HepG2 (cell line): ENCODE data around the gene TPST2. TPM values are rescaled to one million over a fixed set of nuclear protein-coding genes. Genes with fewer than 3 reads are reported as not detected.
A peak's percentile ranks its signal among the peaks of the same experiment; 100 is the strongest.

ENCODE experiments used
- ARID5B ChIP-seq: IDR thresholded peaks from 2 replicates; pipeline ENCODE4 v1.4.0; 2020; ENCODE audit warnings: mild to moderate bottlenecking, missing genetic modification reagents
- BRCA1 ChIP-seq: sonication (generic); formaldehyde crosslinking; IDR thresholded peaks from 2 replicates; pipeline ENCODE4 v1.4.0; 2020; ENCODE audit warnings: missing genetic modification reagents
- CREB3 ChIP-seq: sonication (generic); formaldehyde crosslinking; IDR thresholded peaks from 2 replicates; pipeline ENCODE4 v1.5.0; 2020; ENCODE audit warnings: missing genetic modification reagents
- FOXO4 ChIP-seq: sonication (generic); formaldehyde crosslinking; conservative IDR thresholded peaks from 2 replicates; pipeline ENCODE4 v1.8.1; 2023; ENCODE audit warnings: missing genetic modification reagents
- GABPB1 ChIP-seq: IDR thresholded peaks from 2 replicates; pipeline ENCODE4 v1.6.1; 2016; ENCODE audit warnings: mild to moderate bottlenecking, missing genetic modification reagents, moderate library complexity, missing compliant biosample characterization
- KLF15 ChIP-seq: sonication (generic); formaldehyde crosslinking; IDR thresholded peaks from 2 replicates; pipeline ENCODE4 v1.8.1; 2023; ENCODE audit warnings: borderline replicate concordance, mild to moderate bottlenecking, inconsistent platforms, missing genetic modification reagents, mixed read lengths
- LBX2 ChIP-seq: sonication (generic); formaldehyde crosslinking; IDR thresholded peaks from 2 replicates; pipeline ENCODE4 v1.5.0; 2020; ENCODE audit warnings: missing genetic modification reagents, mild to moderate bottlenecking, borderline replicate concordance
- MIXL1 ChIP-seq: IDR thresholded peaks from 2 replicates; pipeline ENCODE4 v1.6.1; 2016
- MNT ChIP-seq: fragments of 450-650 bp; IDR thresholded peaks from 2 replicates; pipeline ENCODE4 v1.6.1; 2016
- MYC ChIP-seq: sonication (generic); formaldehyde crosslinking; IDR thresholded peaks from 2 replicates; pipeline ENCODE4 v1.9.0; 2021; ENCODE audit warnings: missing genetic modification reagents, borderline replicate concordance
- NCOA2 ChIP-seq: sonication (generic); formaldehyde crosslinking; IDR thresholded peaks from 2 replicates; pipeline ENCODE4 v1.8.0; 2022; ENCODE audit warnings: inconsistent platforms
- NFKB2 ChIP-seq: sonication (generic); formaldehyde crosslinking; IDR thresholded peaks from 2 replicates; pipeline ENCODE4 v1.4.0; 2020; ENCODE audit warnings: missing genetic modification reagents, borderline replicate concordance
- PAF1 ChIP-seq: IDR thresholded peaks from 2 replicates; pipeline ENCODE4 v1.6.1; 2016; ENCODE audit warnings: missing genetic modification reagents, missing compliant biosample characterization
- ZC3H13 ChIP-seq: sonication (generic); formaldehyde crosslinking; IDR thresholded peaks from 2 replicates; pipeline ENCODE4 v1.8.1; 2023; ENCODE audit warnings: mild to moderate bottlenecking, missing genetic modification reagents, moderate library complexity
- ZNF160 ChIP-seq: sonication (generic); formaldehyde crosslinking; IDR thresholded peaks from 2 replicates; pipeline ENCODE4 v1.8.0; 2022; ENCODE audit warnings: mild to moderate bottlenecking, inconsistent platforms, missing genetic modification reagents
- ZNF337 ChIP-seq: sonication (generic); formaldehyde crosslinking; IDR thresholded peaks from 2 replicates; pipeline ENCODE4 v1.5.1; 2020; ENCODE audit warnings: missing genetic modification reagents, low read depth, mild to moderate bottlenecking, borderline replicate concordance
- ZNF570 ChIP-seq: sonication (generic); formaldehyde crosslinking; IDR thresholded peaks from 2 replicates; pipeline ENCODE4 v1.4.0; 2020; ENCODE audit warnings: mild to moderate bottlenecking, missing genetic modification reagents, borderline replicate concordance
- ZNF589 ChIP-seq: sonication (generic); formaldehyde crosslinking; conservative IDR thresholded peaks from 2 replicates; pipeline ENCODE4 v1.8.0; 2022; ENCODE audit warnings: mild to moderate bottlenecking, moderate library complexity, missing genetic modification reagents
- ZNF740 ChIP-seq: sonication (generic); formaldehyde crosslinking; IDR thresholded peaks from 2 replicates; pipeline ENCODE4 v1.4.0; 2020; ENCODE audit warnings: missing genetic modification reagents
- ZNF75D ChIP-seq: sonication (generic); formaldehyde crosslinking; IDR thresholded peaks from 2 replicates; pipeline ENCODE4 v1.8.1; 2023; ENCODE audit warnings: missing genetic modification reagents, mild to moderate bottlenecking, borderline replicate concordance
- polyA plus RNA-seq, 8 experiments: library from polyadenylated mRNA; depleted of rRNA in 3 of 8; stranded (reverse) in 7 of 8; unstranded in 1 of 8; fragments of >200 nt; fragmentation: Illumina TruSeq in 4 of 8; extraction: Trizol in 4 of 8; gene quantifications; 2 replicates each; pipeline versions ENCODE4 v1.2.1 to v1.2.3, GENCODE V29; 2011 to 2016; ENCODE audit warnings: low read depth in 4 of 8, missing spikeins in 1 of 8, mixed read lengths in 1 of 8; ENCODE audit not compliant: insufficient read depth in 1 of 8
- total RNA-seq, 5 experiments: library from RNA; depleted of rRNA; stranded (reverse); fragments of >200 nt; fragmentation: Illumina TruSeq; extraction: Trizol; gene quantifications; 2 replicates each; pipeline ENCODE4 v1.2.3, GENCODE V29; 2016; ENCODE audit warnings: low read depth in 1 of 5

The TPST2 gene
- total and polyA plus RNA-seq, 2 of the 13 experiments (the other 11 are each of a cell fraction or from before 2014, with no cell fraction given), result 15.2 to 23.8 TPM

- TF ChIP-seq NCOA2 (CRISPR knock-in tag) (peak; percentile 24), ZNF337 (CRISPR knock-in tag) (peak; percentile 77; the same call in 1 of the 2 replicates), ZNF740 (CRISPR knock-in tag) (peak; percentile 86), LBX2 (CRISPR knock-in tag) (peak; percentile 59; the same call in 1 of the 2 replicates), NFKB2 (CRISPR knock-in tag) (peak; percentile 86), GABPB1 (peak; percentile 91), ZNF160 (CRISPR knock-in tag) (no peak; the same call in 1 of the 2 replicates), CREB3 (CRISPR knock-in tag) (peak; percentile 62; the same call in 1 of the 2 replicates), MIXL1 (CRISPR knock-in tag) (0 out of 2 replicates have a peak, but pooled peaks have one; percentile 49), ZNF75D (CRISPR knock-in tag) (no peak), MYC (CRISPR knock-in tag) (peak; percentile 94), MNT (peak; percentile 53), ZNF589 (CRISPR knock-in tag) (peak; percentile 73), ZC3H13 (CRISPR knock-in tag) (no peak), PAF1 (CRISPR knock-in tag) (no peak), BRCA1 (CRISPR knock-in tag) (no peak), ARID5B (CRISPR knock-in tag) (peak; percentile 60), ZNF570 (CRISPR knock-in tag) (no peak), FOXO4 (CRISPR knock-in tag) (no peak), KLF15 (no peak; the same call in 1 of the 2 replicates)
These were observed 106.2 kb downstream of the TPST2 start, which contains the start of the genes HPS4 and SRRD (continued) for GRCh38 chr22:26483439-26484359.
